CD4-positive, alpha-beta T cell (primary cell): ENCODE data around the gene CCDC185. TPM values are rescaled to one million over a fixed set of nuclear protein-coding genes. Genes with fewer than 3 reads are reported as not detected.

ENCODE experiments used
- ATAC-seq: fragments of 200-7000 bp; cut with Tn5 transposase; one replicate; pipeline ENCODE4 v1.10.0; 2022; ENCODE audit warnings: mild to moderate bottlenecking; ENCODE audit not compliant: poor library complexity
- CTCF ChIA-PET: fragments of 350-600 bp; sonication (Branson Sonifier 250); formaldehyde crosslinking; loops from one replicate; lab custom pipeline; 2021; ENCODE audit warnings: antibody characterized with exemption, inconsistent platforms; lab: Charles Lee
- POLR2A ChIA-PET: fragments of 350-600 bp; sonication (Branson Sonifier 250); formaldehyde crosslinking; loops from one replicate; lab custom pipeline; 2021; ENCODE audit warnings: antibody characterized with exemption, inconsistent platforms; lab: Charles Lee
- DNase-seq, 14 experiments: peaks; one replicate each; pipeline ENCODE4 v3.0.0-alpha.2; 2013 to 2020; ENCODE audit warnings: mixed read lengths in 2 of 14
- H3K27ac ChIP-seq, 2 donors: one replicate each; pipeline versions ENCODE4 v1.5.1 to v1.7.0; 2013; ENCODE audit warnings: low read length in 2 of 2, low read depth in 1 of 2, mild to moderate bottlenecking in 1 of 2
- H3K27me3 ChIP-seq, 2 experiments: 1 replicate in 1 of 2; 2 replicates in 1 of 2; pipeline versions ENCODE4 v1.6.1 to v1.7.0; 2013; ENCODE audit warnings: low read length in 2 of 2, control low read depth in 1 of 2, mild to moderate bottlenecking in 1 of 2, moderate library complexity in 1 of 2; ENCODE audit not compliant: insufficient read depth in 2 of 2, control insufficient read depth in 1 of 2
- H3K36me3 ChIP-seq: one replicate; pipeline ENCODE4 v1.6.1; 2013; ENCODE audit warnings: low read length, control low read depth; ENCODE audit not compliant: insufficient read depth
- H3K4me1 ChIP-seq: one replicate; pipeline ENCODE4 v1.6.1; 2013; ENCODE audit warnings: low read length, control low read depth; ENCODE audit not compliant: insufficient read depth
- H3K4me3 ChIP-seq: one replicate; pipeline ENCODE4 v1.5.1; 2013; ENCODE audit warnings: mild to moderate bottlenecking, low read length, moderate library complexity
- H3K9me3 ChIP-seq, 2 experiments: 1 replicate in 1 of 2; 2 replicates in 1 of 2; pipeline versions ENCODE4 v1.6.1 to v1.7.0; 2013; ENCODE audit warnings: low read length in 2 of 2, mild to moderate bottlenecking in 2 of 2, control low read depth in 1 of 2, moderate library complexity in 1 of 2; ENCODE audit not compliant: control insufficient read depth in 1 of 2, insufficient read depth in 1 of 2
- H3K27ac Mint-ChIP-seq: one replicate; pipeline ENCODE4 v1.8.0; 2020; ENCODE audit warnings: mixed read lengths
- H3K27me3 Mint-ChIP-seq: one replicate; pipeline ENCODE4 v1.8.0; 2021; ENCODE audit warnings: mixed read lengths
- H3K36me3 Mint-ChIP-seq: one replicate; pipeline ENCODE4 v1.8.0; 2021; ENCODE audit warnings: low read depth, mixed read lengths
- H3K4me1 Mint-ChIP-seq: one replicate; pipeline ENCODE4 v1.8.0; 2021; ENCODE audit warnings: low read depth, mixed read lengths
- H3K4me3 Mint-ChIP-seq: one replicate; pipeline ENCODE4 v1.8.0; 2020; ENCODE audit warnings: mild to moderate bottlenecking, mixed read lengths
- H3K9me3 Mint-ChIP-seq: one replicate; pipeline ENCODE4 v1.8.0; 2020; ENCODE audit warnings: mixed read lengths
- CTCF ChIP-seq: fragments of 200-600 bp; IDR thresholded peaks from one replicate; pipeline ENCODE4 v1.8.0; 2022; ENCODE audit warnings: antibody characterized with exemption, mild to moderate bottlenecking
- intact Hi-C, 2 experiments: fragments of 100-400 bp; cut with DNase I in 1 of 2; cut with micrococcal nuclease in 1 of 2; formaldehyde crosslinking; loops; one replicate each; pipeline versions ENCODE4 v1.15.1 to v1.9.0; 2023 to 2025; cut with DNase I, micrococcal nuclease
- total RNA-seq, 174 experiments: library from RNA in 2 of 174; stranded (reverse) in 2 of 174; gene quantifications; one replicate each; pipeline ENCODE4 v1.2.3 and lab custom pipeline; 2021 to 2026

Gene CCDC185
- total RNA-seq, 2 experiments from 2014 or later, result not detected

GRCh38 chr1:223443397-223443796 is 50.2 kb downstream of the CCDC185 start:
- Mint-ChIP-seq H3K9me3 (peaks cover 5% of the 10 kb centered on the region), H3K27ac (no peak overlapping the region), H3K27me3 (no peaks in the 10 kb centered on the region), H3K4me3 (no peak overlapping the region), H3K4me1 (no peaks in the 10 kb centered on the region), H3K36me3 (no peaks in the 10 kb centered on the region)
- Histone ChIP-seq H3K9me3 (peaks cover 21 to 24% of the 10 kb centered on the region in 2 experiments), H3K4me1 (no peaks in the 10 kb centered on the region), H3K27me3 (peaks cover 0 to 5% of the 10 kb centered on the region in 2 experiments), H3K4me3 (no peak overlapping the region), H3K27ac (no peak overlapping the region), H3K36me3 (no peaks in the 10 kb centered on the region)
- no peak for TF ChIP-seq CTCF
- CTCF ChIA-PET, result no interaction called here
- POLR2A ChIA-PET, result no interaction called here
- DNase-seq (no peak), ATAC-seq (no peak)
- intact Hi-C loops, result no loop called here

- Histone ChIP-seq H3K36me3 (no peaks in the 10 kb centered on the region), H3K4me3 (no peak overlapping the region), H3K27ac (no peak overlapping the region), H3K9me3 (peaks cover 21 to 24% of the 10 kb centered on the region in 2 experiments), H3K27me3 (peaks cover 0 to 5% of the 10 kb centered on the region in 2 experiments), H3K4me1 (no peaks in the 10 kb centered on the region)
- ATAC-seq (no peak), DNase-seq (no peak)
- ChIA-PET CTCF (no interaction called here), POLR2A (interaction anchor here (0.7 kb wide), 1 partner anchor 1392 kb away, joined by 3 read pairs; no protein-coding TSS in a partner anchor)
- Mint-ChIP-seq H3K4me1 (no peaks in the 10 kb centered on the region), H3K4me3 (no peak overlapping the region), H3K9me3 (peaks cover 5% of the 10 kb centered on the region), H3K36me3 (no peaks in the 10 kb centered on the region), H3K27me3 (no peaks in the 10 kb centered on the region), H3K27ac (no peak overlapping the region)
- no peak for TF ChIP-seq CTCF
- intact Hi-C loops, result no loop called here
Measured at GRCh38 chr1:223444411-223444810, 51.2 kb downstream of the CCDC185 start.

Other genes starting within 250 kb of the CCDC185 start
- gene SUSD4, start 29.2 kb upstream of the CCDC185 start, total RNA-seq, result 10 to 100 TPM; 13.0 to 13.8 TPM